ENCODE results near the gene FTH1. TPM values are rescaled to one million over a fixed set of nuclear protein-coding genes. Genes with fewer than 3 reads are reported as not detected.
A peak's percentile ranks its signal among the peaks of the same experiment; 100 is the strongest.

Gene FTH1
- total and polyA plus RNA-seq, 2 of the 4 experiments (the other 2 are of a cell fraction) = 344 to 2,516 TPM

DNA sequence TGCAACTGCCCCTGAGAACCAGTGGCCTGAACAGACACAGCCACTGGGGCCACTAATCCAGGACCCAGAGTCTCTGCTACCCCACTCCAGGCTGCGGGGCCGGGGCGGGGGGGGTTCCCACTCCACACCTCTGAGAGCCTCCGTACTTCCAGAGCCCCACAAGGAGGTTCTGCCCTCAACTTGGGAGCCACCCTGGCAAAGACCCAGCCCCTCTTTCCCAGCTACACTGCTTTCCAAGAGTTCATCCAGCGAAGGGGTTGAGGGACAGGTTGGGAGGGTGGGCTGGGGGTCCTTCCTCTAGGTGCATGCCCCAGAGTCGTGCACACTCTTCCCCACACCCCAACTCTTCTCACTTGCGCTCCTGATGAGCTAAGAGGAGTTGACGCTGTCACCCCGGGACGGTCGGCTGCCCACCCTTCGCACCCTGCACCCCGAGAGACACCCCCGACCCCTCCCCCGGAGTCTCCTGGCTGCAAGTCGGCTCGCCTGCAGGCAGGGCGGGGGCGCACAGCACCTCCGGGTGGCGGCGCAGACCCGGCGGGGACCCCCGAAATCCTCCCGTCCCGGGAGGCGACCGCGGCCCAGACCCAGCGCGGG is 50.6 kb downstream of the FTH1 start:
- Histone ChIP-seq H3K4me1 (ENCODE audit: control insufficient read depth, insufficient read depth, low read length) (no peaks in the 10 kb centered on the region; the same call in 1 of the 2 replicates), H3K9ac (ENCODE audit: low read depth, low read length) (peak overlapping the region; percentile 38), H3K14ac (replicated peaks; ENCODE audit: low read depth, low read length) (no peak overlapping the region; the same call in 1 of the 2 replicates), H3K27me3 (ENCODE audit: control insufficient read depth, insufficient read depth, low read length) (peaks cover 25% of the 10 kb centered on the region), H3K36me3 (ENCODE audit: control insufficient read depth, insufficient read depth, low read length) (no peaks in the 10 kb centered on the region), H4K5ac (ENCODE audit: low read depth, low read length) (no peak overlapping the region), H3K79me1 (ENCODE audit: low read depth in 1 of 2, low read length in 2 of 2) (0 out of 4 replicates have a peak, but pooled peaks cover 0 to 3% of the 10 kb centered on the region in 2 experiments), H3K23ac (ENCODE audit: low read depth, low read length) (0 out of 2 replicates have a peak overlapping the region, but pooled peaks have one; percentile 38), H2BK20ac (ENCODE audit: low read depth, low read length) (no peak overlapping the region), H2AFZ (replicated peaks; ENCODE audit: low read length, poor library complexity) (peak overlapping the region; percentile 88), H3K9me1 (ENCODE audit: insufficient read depth, low read length) (0 out of 2 replicates have a peak, but pooled peaks cover 4% of the 10 kb centered on the region), H4K20me1 (ENCODE audit: insufficient read depth, low read length) (no peaks in the 10 kb centered on the region; the same call in 1 of the 2 replicates), H3K27ac (ENCODE audit: insufficient read depth, low read length) (no peak overlapping the region), H2AK9ac (replicated peaks; ENCODE audit: low read depth, low read length, poor library complexity) (peak overlapping the region; percentile 60), H3K18ac (ENCODE audit: low read depth, low read length) (no peak overlapping the region), H3K4me2 (ENCODE audit: low read depth, low read length) (peak overlapping the region; percentile 90), H3K56ac (ENCODE audit: extremely low read depth, insufficient read depth, low read length) (no peak overlapping the region), H2BK120ac (ENCODE audit: low read depth, low read length) (peak overlapping the region; percentile 15; the same call in 1 of the 2 replicates), H2AK5ac (ENCODE audit: low read depth, low read length) (peak overlapping the region; percentile 39; the same call in 1 of the 2 replicates), H4K91ac (ENCODE audit: insufficient read depth, low read depth, low read length) (no peak overlapping the region), H3K4me3 (ENCODE audit: insufficient read depth, low read depth, low read length) (peak overlapping the region; percentile 75), H3K4ac (ENCODE audit: low read depth, low read length) (0 out of 2 replicates have a peak overlapping the region, but pooled peaks have one; percentile 61), H2BK15ac (ENCODE audit: low read depth, low read length) (no peak overlapping the region), H4K8ac (ENCODE audit: low read depth in 2 of 2, low read length in 2 of 2) (no peak overlapping the region), H3K9me3 (ENCODE audit: control insufficient read depth, insufficient read depth, low read length) (no peaks in the 10 kb centered on the region), H2BK5ac (ENCODE audit: low read depth, low read length, poor library complexity, severe bottlenecking) (no peak overlapping the region)
- DNase-seq = no peak
- ChIA-PET CTCF (interaction anchor here (0.9 kb wide), 1 partner anchor 12 kb away, joined by 3 read pairs; no protein-coding TSS in a partner anchor), POLR2A (ENCODE audit: unreplicated experiment) (no interaction called here)
- in situ Hi-C loops (cut with MboI; ENCODE audit: low sequenced_read_pairs) = no loop called here
- 0% methylated on average over 17 of the region's 32 CpGs; no CpG with 5 or more reads in 1 of the 2 experiments for WGBS, 2 experiments (ENCODE audit: extremely low coverage in 2 of 2, insufficient read length in 1 of 2)
- no TSS peak for BruUV-seq (replicated peaks)
- no peak; the same call in 1 of the 2 replicates for ATAC-seq (ENCODE audit: low read depth)
- dilution Hi-C loops (cut with HindIII; ENCODE audit: low sequenced_read_pairs, unreplicated experiment) = no loop called here
- intact Hi-C loops (cut with micrococcal nuclease) = no loop called here
- TF ChIP-seq BHLHE40 (IDR thresholded peaks at IDR 0.05; ENCODE audit: low read depth, low read length) = no peak
- no peak for TF ChIP-seq POLR2A (IDR thresholded peaks at IDR 0.05; ENCODE audit: low read depth, low read length)
- TF ChIP-seq MAZ (IDR thresholded peaks at IDR 0.05; ENCODE audit: borderline replicate concordance, low read depth, low read length) = no peak
- TF ChIP-seq, protein P1, sequence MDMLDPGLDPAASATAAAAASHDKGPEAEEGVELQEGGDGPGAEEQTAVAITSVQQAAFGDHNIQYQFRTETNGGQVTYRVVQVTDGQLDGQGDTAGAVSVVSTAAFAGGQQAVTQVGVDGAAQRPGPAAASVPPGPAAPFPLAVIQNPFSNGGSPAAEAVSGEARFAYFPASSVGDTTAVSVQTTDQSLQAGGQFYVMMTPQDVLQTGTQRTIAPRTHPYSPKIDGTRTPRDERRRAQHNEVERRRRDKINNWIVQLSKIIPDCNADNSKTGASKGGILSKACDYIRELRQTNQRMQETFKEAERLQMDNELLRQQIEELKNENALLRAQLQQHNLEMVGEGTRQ (IDR thresholded peaks at IDR 0.05; ENCODE audit: low read depth, low read length) = no peak
- no peak for TF ChIP-seq CEBPB (IDR thresholded peaks at IDR 0.05; ENCODE audit: low read depth, low read length)
- TF ChIP-seq RCOR1 (IDR thresholded peaks at IDR 0.05; ENCODE audit: insufficient replicate concordance, low read length) = no peak
- no peak for TF ChIP-seq RAD21 (IDR thresholded peaks at IDR 0.05; ENCODE audit: low read length)
- TF ChIP-seq, protein P2, sequence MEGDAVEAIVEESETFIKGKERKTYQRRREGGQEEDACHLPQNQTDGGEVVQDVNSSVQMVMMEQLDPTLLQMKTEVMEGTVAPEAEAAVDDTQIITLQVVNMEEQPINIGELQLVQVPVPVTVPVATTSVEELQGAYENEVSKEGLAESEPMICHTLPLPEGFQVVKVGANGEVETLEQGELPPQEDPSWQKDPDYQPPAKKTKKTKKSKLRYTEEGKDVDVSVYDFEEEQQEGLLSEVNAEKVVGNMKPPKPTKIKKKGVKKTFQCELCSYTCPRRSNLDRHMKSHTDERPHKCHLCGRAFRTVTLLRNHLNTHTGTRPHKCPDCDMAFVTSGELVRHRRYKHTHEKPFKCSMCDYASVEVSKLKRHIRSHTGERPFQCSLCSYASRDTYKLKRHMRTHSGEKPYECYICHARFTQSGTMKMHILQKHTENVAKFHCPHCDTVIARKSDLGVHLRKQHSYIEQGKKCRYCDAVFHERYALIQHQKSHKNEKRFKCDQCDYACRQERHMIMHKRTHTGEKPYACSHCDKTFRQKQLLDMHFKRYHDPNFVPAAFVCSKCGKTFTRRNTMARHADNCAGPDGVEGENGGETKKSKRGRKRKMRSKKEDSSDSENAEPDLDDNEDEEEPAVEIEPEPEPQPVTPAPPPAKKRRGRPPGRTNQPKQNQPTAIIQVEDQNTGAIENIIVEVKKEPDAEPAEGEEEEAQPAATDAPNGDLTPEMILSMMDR (conservative IDR thresholded peaks at IDR 0.05; ENCODE audit: low read depth, low read length) = no peak
- no peak for TF ChIP-seq FOS (IDR thresholded peaks at IDR 0.05; ENCODE audit: low read depth, low read length)
- TF ChIP-seq RFX5 (IDR thresholded peaks at IDR 0.05; ENCODE audit: low read depth, low read length) = no peak
- TF ChIP-seq MAFK (IDR thresholded peaks at IDR 0.05; ENCODE audit: low read depth, low read length) = no peak
- no peak for TF ChIP-seq NFE2L2 (IDR thresholded peaks at IDR 0.05; ENCODE audit: low read depth, low read length)
- TF ChIP-seq SMC3 (IDR thresholded peaks at IDR 0.05; ENCODE audit: low read depth, low read length) = no peak
- TF ChIP-seq, protein P3, sequence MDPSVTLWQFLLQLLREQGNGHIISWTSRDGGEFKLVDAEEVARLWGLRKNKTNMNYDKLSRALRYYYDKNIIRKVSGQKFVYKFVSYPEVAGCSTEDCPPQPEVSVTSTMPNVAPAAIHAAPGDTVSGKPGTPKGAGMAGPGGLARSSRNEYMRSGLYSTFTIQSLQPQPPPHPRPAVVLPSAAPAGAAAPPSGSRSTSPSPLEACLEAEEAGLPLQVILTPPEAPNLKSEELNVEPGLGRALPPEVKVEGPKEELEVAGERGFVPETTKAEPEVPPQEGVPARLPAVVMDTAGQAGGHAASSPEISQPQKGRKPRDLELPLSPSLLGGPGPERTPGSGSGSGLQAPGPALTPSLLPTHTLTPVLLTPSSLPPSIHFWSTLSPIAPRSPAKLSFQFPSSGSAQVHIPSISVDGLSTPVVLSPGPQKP (IDR thresholded peaks at IDR 0.05; ENCODE audit: borderline replicate concordance, low read depth, low read length) = no peak
- TF ChIP-seq MXI1 (IDR thresholded peaks at IDR 0.05; ENCODE audit: borderline replicate concordance, low read depth, low read length) = no peak

Data from IMR-90 (cell line).